Subcutaneous adipose tissue (tissue), 4 donors: Measurements from ENCODE around the gene PDK2. TPM values are rescaled to one million over a fixed set of nuclear protein-coding genes. Genes with fewer than 3 reads are reported as not detected.

Experiments used
- total RNA-seq, 4 donors: library from RNA; depleted of rRNA; stranded (reverse); fragments of >200 nt; gene quantifications; one replicate each; pipeline ENCODE4 v1.1.0, GENCODE V29; 2016
- TF ChIP-seq, protein P1 (sequence below): fragments of 450-650 bp; IDR thresholded peaks from one replicate; pipeline ENCODE4 v1.5.1; 2016; ENCODE audit warnings: low read depth, mild to moderate bottlenecking, control low read depth, antibody characterized with exemption, moderate library complexity

Gene PDK2
- total RNA-seq, 4 donors from 2014 or later, result 37.4 to 157 (median 43.1) TPM

DNA sequence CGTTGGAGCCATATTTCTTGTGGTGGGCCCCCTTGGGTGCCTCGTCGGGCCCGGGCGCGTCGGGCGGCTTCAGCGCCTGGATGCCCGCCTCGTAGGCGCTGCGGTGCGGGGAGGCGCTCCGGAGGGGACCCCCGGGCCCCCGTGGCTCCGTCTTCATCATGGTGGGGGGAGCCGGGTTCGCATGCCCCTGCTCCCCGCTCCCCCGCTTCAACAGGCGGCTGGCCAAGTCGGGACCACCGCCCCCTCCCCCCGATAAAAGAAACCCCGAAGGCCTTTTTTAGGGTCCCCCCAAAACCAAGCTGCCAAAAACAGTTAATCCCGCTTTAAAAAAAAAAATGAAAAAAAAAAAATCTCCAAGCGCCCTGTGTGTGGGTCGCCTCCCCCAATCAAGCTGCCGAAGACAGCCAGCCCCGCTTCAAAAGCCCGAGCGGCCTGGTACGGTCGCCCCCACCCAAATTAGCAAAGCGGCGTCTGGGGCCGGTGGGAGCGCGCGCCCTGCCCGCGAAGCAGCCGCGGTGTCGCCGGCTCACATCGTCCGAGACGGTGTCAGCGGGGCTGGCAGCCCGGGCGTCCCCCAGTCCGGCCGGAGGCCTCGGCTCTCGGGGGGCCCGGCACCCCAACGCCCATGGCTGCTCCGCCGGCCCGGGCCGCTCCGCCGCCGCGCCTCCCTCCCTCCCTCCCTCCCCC, 55.3 kb downstream of the PDK2 start, which contains the start of gene PPP1R9B:
Gene PPP1R9B, minus strand, starts transcription at position 324 of the 687 bp plus-strand sequence. Its CDS starts 164 bp downstream, at position 160.
- TF ChIP-seq, protein P1, sequence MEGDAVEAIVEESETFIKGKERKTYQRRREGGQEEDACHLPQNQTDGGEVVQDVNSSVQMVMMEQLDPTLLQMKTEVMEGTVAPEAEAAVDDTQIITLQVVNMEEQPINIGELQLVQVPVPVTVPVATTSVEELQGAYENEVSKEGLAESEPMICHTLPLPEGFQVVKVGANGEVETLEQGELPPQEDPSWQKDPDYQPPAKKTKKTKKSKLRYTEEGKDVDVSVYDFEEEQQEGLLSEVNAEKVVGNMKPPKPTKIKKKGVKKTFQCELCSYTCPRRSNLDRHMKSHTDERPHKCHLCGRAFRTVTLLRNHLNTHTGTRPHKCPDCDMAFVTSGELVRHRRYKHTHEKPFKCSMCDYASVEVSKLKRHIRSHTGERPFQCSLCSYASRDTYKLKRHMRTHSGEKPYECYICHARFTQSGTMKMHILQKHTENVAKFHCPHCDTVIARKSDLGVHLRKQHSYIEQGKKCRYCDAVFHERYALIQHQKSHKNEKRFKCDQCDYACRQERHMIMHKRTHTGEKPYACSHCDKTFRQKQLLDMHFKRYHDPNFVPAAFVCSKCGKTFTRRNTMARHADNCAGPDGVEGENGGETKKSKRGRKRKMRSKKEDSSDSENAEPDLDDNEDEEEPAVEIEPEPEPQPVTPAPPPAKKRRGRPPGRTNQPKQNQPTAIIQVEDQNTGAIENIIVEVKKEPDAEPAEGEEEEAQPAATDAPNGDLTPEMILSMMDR, result no peak

DNA sequence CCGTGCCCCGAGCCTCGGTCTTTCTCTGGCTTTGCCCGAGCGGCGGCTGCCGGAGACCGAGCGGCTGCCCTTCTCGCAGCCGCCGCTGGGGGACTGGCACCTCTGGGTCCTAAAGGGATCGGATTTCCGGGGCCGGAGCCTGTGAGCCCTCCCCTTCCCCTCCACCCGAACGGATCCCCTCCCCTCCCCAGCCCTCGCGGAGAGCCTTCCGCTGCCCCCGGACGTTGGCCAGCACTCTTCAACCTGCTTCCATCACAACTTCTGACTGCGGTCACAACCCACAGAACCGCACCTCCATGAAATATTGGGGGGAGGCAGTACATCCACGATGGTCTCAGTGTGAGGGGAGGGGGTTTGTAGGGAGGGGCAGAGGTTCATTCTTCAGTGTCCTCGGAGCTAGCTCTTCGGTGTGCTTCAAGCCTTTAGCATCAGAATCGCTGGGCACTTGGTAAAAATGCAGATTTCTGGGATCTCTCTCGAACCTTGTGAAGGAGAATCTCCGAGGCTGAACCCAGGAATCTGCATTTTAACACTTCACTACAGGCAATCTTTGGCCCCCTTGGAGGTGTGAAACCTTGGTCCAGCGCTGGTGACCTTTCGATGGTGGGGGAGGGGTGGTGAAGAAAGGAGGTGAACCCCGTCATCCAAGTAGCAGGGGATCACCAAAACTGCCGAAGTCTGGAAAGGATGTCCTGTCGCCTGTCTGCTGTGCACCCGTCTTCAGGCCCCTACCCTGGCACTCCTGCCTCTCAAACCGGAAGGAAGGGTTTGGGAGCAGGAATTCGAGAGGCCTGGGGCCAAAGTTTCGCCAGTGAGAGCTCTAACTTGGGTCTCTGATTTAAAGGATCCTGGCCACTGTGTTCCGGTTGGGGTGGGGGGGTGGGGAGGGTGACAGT, 56.1 kb downstream of the PDK2 start:
- TF ChIP-seq, protein P1, result no peak

DNA sequence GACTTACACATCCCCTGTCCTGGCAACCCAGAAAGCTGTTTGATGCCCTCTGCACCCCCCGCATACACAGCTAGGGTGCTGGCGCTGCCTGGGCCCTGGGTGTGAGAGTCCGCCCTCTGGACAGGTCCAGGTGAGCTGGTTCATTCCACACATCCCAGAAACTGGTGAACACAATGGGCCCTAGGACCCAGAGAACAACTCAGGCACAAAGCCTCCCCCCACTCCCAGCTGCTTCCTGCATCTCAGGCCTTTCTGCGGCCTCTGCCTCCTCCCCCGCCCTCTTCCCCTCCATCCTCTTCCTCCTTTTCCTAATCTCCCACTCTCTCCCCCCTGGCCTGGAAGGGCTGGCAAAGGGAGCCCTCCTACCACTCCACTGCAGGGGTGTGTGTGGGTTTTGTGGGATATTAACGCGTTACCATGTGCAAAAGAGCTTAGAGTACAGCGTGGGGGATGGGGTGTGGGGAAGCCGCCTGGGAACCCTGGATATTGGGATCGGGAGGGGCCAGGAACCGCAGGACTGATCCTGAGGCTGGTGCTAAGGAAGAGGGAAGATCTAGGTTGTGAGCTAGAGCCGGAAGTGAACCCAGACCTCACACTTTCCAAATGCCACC, 56.9 kb downstream of the PDK2 start:
- TF ChIP-seq, protein P1, result no peak

DNA sequence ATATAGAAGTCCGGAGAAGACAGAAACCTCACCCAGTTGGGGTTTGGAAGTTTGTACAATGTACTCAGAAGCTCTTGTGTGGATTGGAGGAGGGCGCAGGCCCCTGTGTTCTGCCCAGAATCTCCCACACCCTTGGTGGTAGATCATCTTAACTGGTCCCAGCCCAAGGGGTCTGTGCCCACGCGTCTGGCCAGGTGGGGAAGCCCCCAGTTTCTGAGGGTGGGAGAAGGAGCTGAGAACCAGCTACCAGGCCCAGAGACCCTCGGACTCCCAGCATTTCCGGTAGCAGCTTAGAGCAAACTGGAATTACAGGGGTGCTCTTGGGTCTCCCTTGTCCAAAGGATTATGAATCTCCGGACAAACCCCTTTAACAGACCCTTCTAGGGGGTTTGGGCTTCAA, 57.6 kb downstream of the PDK2 start:
- TF ChIP-seq, protein P1, result no peak

DNA sequence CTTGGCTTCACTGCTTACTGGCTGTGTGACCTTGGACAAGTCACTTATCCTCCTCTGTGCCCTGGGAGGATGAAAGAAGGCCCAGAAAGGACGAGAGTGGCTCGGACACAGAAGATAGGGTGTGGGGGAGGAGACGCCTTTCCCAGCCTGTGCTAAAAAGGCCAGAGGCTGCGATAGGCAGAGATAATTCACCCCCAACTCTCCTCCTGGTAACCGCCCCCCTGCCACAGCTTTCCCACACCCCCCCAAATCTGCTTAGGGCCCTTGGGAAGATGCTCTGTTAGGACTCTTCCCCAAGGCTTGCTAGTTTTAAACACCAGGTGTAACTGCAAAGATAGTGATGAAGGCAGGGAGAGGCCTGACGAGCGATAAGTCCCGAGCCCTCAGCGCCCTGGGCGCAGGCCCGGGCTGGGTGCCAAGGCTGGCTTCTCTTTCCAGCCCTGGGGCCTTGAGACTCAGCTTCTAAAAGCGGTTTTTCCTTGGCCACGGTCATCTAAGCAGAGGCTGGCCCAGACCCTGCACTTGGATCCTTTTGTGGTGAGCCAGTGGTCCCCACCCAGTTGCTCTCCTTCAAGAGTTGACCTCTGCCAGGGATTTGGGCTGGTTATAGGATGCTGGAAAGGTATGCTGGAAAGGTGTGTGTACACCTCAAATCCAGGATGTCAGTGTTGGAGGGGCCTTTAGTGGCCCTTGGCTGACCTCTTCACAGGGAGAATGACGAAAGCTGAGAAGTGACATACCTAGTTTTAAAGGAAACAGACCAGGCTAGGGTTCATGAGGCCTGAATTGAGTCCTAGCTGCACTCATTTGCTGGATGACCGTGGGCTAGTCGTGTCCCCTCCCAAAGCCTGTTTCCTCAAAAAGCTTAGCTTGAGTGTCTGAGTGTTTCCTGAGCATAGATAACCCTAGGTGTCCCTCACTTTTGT, 58.8 kb downstream of the PDK2 start:
- TF ChIP-seq, protein P1, result no peak

DNA sequence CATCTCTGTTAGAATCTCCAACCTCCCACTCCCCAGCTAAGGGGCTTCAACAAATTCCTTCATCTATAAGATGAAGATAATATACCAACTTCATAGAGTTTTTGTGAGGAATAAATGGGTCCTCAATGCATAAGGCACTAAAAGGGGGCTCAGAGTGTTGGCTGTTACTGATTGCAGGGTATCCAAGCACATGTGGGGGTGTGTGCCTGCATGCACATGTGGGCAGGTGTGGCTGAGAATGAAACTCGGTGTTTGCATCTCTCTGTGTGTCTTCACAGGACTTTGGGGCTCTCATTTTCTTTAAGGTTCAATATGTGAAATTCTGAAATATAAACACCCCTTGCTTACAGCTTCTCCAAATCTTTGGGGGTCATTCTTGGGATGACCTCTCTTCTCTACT, 59.5 kb downstream of the PDK2 start:
- TF ChIP-seq, protein P1, result no peak
